Measurements from ENCODE around the gene CERS2. TPM values are rescaled to one million over a fixed set of nuclear protein-coding genes. Genes with fewer than 3 reads are reported as not detected.

Gene CERS2
- total and polyA plus RNA-seq, 2 of the 13 experiments (the other 11 are each of a cell fraction or from before 2014, with no cell fraction given), result 269 to 298 TPM

- peak; percentile 92 for TF ChIP-seq PRDM10 (CRISPR knock-in tag; IDR thresholded peaks at IDR 0.05; ENCODE audit: low read depth)
- peak; percentile 54; the same call in 1 of the 2 replicates for TF ChIP-seq ATF1 (CRISPR knock-in tag; IDR thresholded peaks at IDR 0.05)
- TF ChIP-seq THRA (CRISPR knock-in tag; IDR thresholded peaks at IDR 0.05; ENCODE audit: borderline replicate concordance), result peak; percentile 58; the same call in 1 of the 2 replicates
- TF ChIP-seq HOXD1 (CRISPR knock-in tag; IDR thresholded peaks at IDR 0.05), result no peak
- TF ChIP-seq SIX4 (CRISPR knock-in tag; IDR thresholded peaks at IDR 0.05), result peak; percentile 58; the same call in 1 of the 2 replicates
- no peak for TF ChIP-seq U2AF2 (IDR thresholded peaks at IDR 0.05; ENCODE audit: low read depth, low read length)
- peak; percentile 86; the same call in 1 of the 2 replicates for TF ChIP-seq AHDC1 (CRISPR knock-in tag; IDR thresholded peaks at IDR 0.05; ENCODE audit: borderline replicate concordance)
- TF ChIP-seq NCOR1 (IDR thresholded peaks at IDR 0.05; ENCODE audit: borderline replicate concordance, low read length), result peak; percentile 98
- no peak for TF ChIP-seq ZNF10 (CRISPR knock-in tag; IDR thresholded peaks at IDR 0.05; ENCODE audit: borderline replicate concordance, low read depth)
- no peak for TF ChIP-seq MAZ (IDR thresholded peaks at IDR 0.05; ENCODE audit: borderline replicate concordance, low read depth, low read length)
- TF ChIP-seq MAZ (CRISPR knock-in tag; IDR thresholded peaks at IDR 0.05; ENCODE audit: low read depth), result no peak
- no peak for TF ChIP-seq ZNF414 (CRISPR knock-in tag; IDR thresholded peaks at IDR 0.05)
- TF ChIP-seq PRMT3 (CRISPR knock-in tag; IDR thresholded peaks at IDR 0.05; ENCODE audit: borderline replicate concordance, low read depth), result no peak
These were observed 38.2 kb upstream of the CERS2 start (continued) for GRCh38 chr1:151012684-151013471.
